GM12864 (cell line): ENCODE results near the gene SLC26A11.

ENCODE experiments used
- DNase-seq: peaks from one replicate; pipeline ENCODE4 v3.0.0-alpha.2; 2011; ENCODE audit warnings: low read depth
- H3K4me3 ChIP-seq: 2 replicates; pipeline ENCODE4 v1.5.1; 2011; ENCODE audit warnings: mild to moderate bottlenecking, low read depth, low read length, control low read depth
- CTCF ChIP-seq: IDR thresholded peaks from 2 replicates; pipeline ENCODE4 v1.5.1; 2011; ENCODE audit warnings: low read depth, mild to moderate bottlenecking, moderate library complexity, low read length, control low read depth, inconsistent platforms; ENCODE audit errors: missing control alignments

The SLC26A11 gene

GRCh38 chr17:80187090-80187489 is 33.1 kb upstream of the SLC26A11 start:
- no peak for DNase-seq
- no peak overlapping the region for H3K4me3 ChIP-seq
- TF ChIP-seq CTCF = no peak

GRCh38 chr17:80187515-80187941 is 32.7 kb upstream of the SLC26A11 start:
- no peak overlapping the region for H3K4me3 ChIP-seq
- no peak for DNase-seq

GRCh38 chr17:80189611-80190010 is 30.6 kb upstream of the SLC26A11 start:
- TF ChIP-seq CTCF = no peak
- H3K4me3 ChIP-seq = no peak overlapping the region
- no peak for DNase-seq

More at GRCh38 chr17:80187515-80187941, 32.7 kb upstream of the SLC26A11 start:
- no peak for TF ChIP-seq CTCF

- no peak for DNase-seq
- H3K4me3 ChIP-seq = no peak overlapping the region
- TF ChIP-seq CTCF = no peak
Measured at GRCh38 chr17:80190716-80191115, 29.5 kb upstream of the SLC26A11 start.

- no peak for TF ChIP-seq CTCF
- H3K4me3 ChIP-seq = no peak overlapping the region
- DNase-seq = no peak
Measured at GRCh38 chr17:80191192-80191591, 29.0 kb upstream of the SLC26A11 start.

- no peak overlapping the region for H3K4me3 ChIP-seq
- DNase-seq = no peak
- TF ChIP-seq CTCF = no peak
Measured at GRCh38 chr17:80191865-80192661, 28.2 kb upstream of the SLC26A11 start.

GRCh38 chr17:80195141-80195540 is 25.1 kb upstream of the SLC26A11 start:
- no peak for DNase-seq
- no peak for TF ChIP-seq CTCF
- H3K4me3 ChIP-seq = no peak overlapping the region
